Caco-2 (cell line): ENCODE results near the gene ADCK2. TPM values are rescaled to one million over a fixed set of nuclear protein-coding genes. Genes with fewer than 3 reads are reported as not detected.

ENCODE experiments used
- BruUV-seq: library from RNA; stranded (reverse); fragments of 400-500 nt; replicated peaks from 2 replicates; lab custom pipeline; 2021; lab: Mats Ljungman, UMichigan
- CTCF ChIA-PET: fragments of 300-600 bp; sonication (Branson Sonifier 250); formaldehyde crosslinking; loops from one replicate; lab custom pipeline; 2022; ENCODE audit warnings: antibody characterized with exemption; lab: Charles Lee
- POLR2A ChIA-PET: fragments of 300-600 bp; sonication (Branson Sonifier 250); formaldehyde crosslinking; loops from one replicate; lab custom pipeline; 2022; ENCODE audit warnings: antibody characterized with exemption; lab: Charles Lee
- DNase-seq, 2 experiments: peaks; one replicate each; pipeline versions ENCODE4 v3.0.0 to v3.0.0-alpha.2; 2020 to 2022
- H3K27me3 ChIP-seq: replicated peaks from 2 replicates; pipeline ENCODE4 v1.6.0; 2011; ENCODE audit warnings: low read length; ENCODE audit not compliant: control insufficient read depth, insufficient read depth
- H3K36me3 ChIP-seq: 2 replicates; pipeline ENCODE4 v1.5.1; 2011; ENCODE audit warnings: low read length; ENCODE audit not compliant: control insufficient read depth, insufficient read depth
- H3K4me1 ChIP-seq: fragments of 250-450 bp; sonication (Bioruptor Pico); 2 replicates; pipeline ENCODE4 v1.5.1; 2020; ENCODE audit warnings: mild to moderate bottlenecking
- H3K4me3 ChIP-seq: 2 replicates; pipeline ENCODE4 v1.5.1; 2011; ENCODE audit warnings: low read depth, mild to moderate bottlenecking, control low read depth, low read length
- H3K9me3 ChIP-seq: fragments of 250-450 bp; sonication (Bioruptor Pico); 2 replicates; pipeline ENCODE4 v1.5.1; 2020; ENCODE audit warnings: mild to moderate bottlenecking, moderate library complexity
- H3K27ac Mint-ChIP-seq: one replicate; pipeline ENCODE4 v1.8.0; 2022; ENCODE audit warnings: mixed read lengths; ENCODE audit not compliant: unreplicated experiment
- H3K27me3 Mint-ChIP-seq: one replicate; pipeline ENCODE4 v1.8.0; 2022; ENCODE audit warnings: mixed read lengths; ENCODE audit not compliant: insufficient read depth, unreplicated experiment
- H3K36me3 Mint-ChIP-seq: one replicate; pipeline ENCODE4 v1.8.0; 2022; ENCODE audit warnings: mild to moderate bottlenecking, mixed read lengths; ENCODE audit not compliant: insufficient read depth, unreplicated experiment
- H3K4me1 Mint-ChIP-seq: one replicate; pipeline ENCODE4 v1.8.0; 2022; ENCODE audit warnings: low read depth, mixed read lengths; ENCODE audit not compliant: unreplicated experiment
- H3K4me3 Mint-ChIP-seq: one replicate; pipeline ENCODE4 v1.8.0; 2022; ENCODE audit warnings: mild to moderate bottlenecking, moderate library complexity, mixed read lengths; ENCODE audit not compliant: unreplicated experiment
- H3K9me3 Mint-ChIP-seq: one replicate; pipeline ENCODE4 v1.8.0; 2022; ENCODE audit warnings: mixed read lengths; ENCODE audit not compliant: unreplicated experiment
- CTCF ChIP-seq, 2 experiments: fragments of 200-600 bp in 1 of 2; IDR thresholded peaks; 1 replicate in 1 of 2; 2 replicates in 1 of 2; pipeline versions ENCODE4 v1.5.1 to v1.8.0; 2011 to 2022; ENCODE audit warnings: antibody characterized with exemption in 1 of 2, control low read depth in 1 of 2, inconsistent platforms in 1 of 2, low read depth in 1 of 2, low read length in 1 of 2, mild to moderate bottlenecking in 1 of 2, moderate library complexity in 1 of 2; ENCODE audit not compliant: insufficient read depth in 1 of 2, severe bottlenecking in 1 of 2, unreplicated experiment in 1 of 2
- intact Hi-C: fragments of 100-400 bp; cut with micrococcal nuclease; formaldehyde crosslinking; loops from one replicate; pipeline ENCODE4 v1.10.0; 2022; ENCODE audit not compliant: unreplicated experiment
- total RNA-seq: library from RNA; stranded (reverse); gene quantifications from 2 replicates; pipeline ENCODE4 v1.2.3, GENCODE V29; 2022

The ADCK2 gene
- total RNA-seq, 1 experiment from 2014 or later = 17.7 TPM

DNA sequence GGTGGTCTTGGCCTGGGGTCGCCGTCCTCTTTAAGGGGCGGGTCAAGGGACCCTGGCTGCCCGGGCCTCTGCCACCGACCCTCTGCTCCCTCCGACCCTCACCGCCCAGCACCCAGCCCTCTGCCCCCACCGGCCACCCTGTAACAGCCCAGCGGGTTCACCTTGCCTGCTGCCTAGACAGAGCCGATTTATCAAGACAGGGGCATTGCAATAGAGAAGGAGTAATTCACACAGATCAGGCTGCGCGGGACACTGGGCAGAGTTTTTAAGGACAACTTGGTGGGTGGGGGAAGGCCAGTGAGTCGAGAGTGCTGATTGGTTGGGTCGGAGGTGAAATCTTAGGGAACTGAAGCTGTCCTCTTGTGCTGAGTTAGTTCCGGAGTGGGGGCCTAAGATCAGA is 779 bp upstream of the ADCK2 start:
- no peaks in the 10 kb centered on the region for H3K9me3 Mint-ChIP-seq
- CTCF ChIA-PET = no interaction called here
- Histone ChIP-seq H3K9me3 (no peaks in the 10 kb centered on the region), H3K36me3 (no peaks in the 10 kb centered on the region), H3K4me1 (0 out of 2 replicates have a peak, but pooled peaks cover 3% of the 10 kb centered on the region), H3K4me3 (no peak overlapping the region), H3K27me3 (no peaks in the 10 kb centered on the region)
- H3K36me3 Mint-ChIP-seq = peaks cover 6% of the 10 kb centered on the region
- BruUV-seq = no TSS peak
- no peaks in the 10 kb centered on the region for H3K27me3 Mint-ChIP-seq
- intact Hi-C loops = loop anchor here (2.0 kb wide), 1 partner anchor 25 kb away; the partner anchor contains the start of gene NDUFB2
- peak overlapping the region; percentile 81 for H3K4me3 Mint-ChIP-seq
- TF ChIP-seq CTCF (IDR thresholded peaks at IDR 0.05; ENCODE audit: insufficient read depth in 1 of 2, low read depth in 1 of 2, low read length in 1 of 2, severe bottlenecking in 1 of 2, unreplicated experiment in 1 of 2) = no peak
- H3K4me1 Mint-ChIP-seq = peaks cover 6% of the 10 kb centered on the region
- no peak overlapping the region for H3K27ac Mint-ChIP-seq
- POLR2A ChIA-PET = no interaction called here
- DNase-seq = no peak

GRCh38 chr7:140673063-140673773 is 473 bp downstream of the ADCK2 start:
- H3K36me3 Mint-ChIP-seq = peaks cover 15% of the 10 kb centered on the region
- DNase-seq = peak; percentile 68 to 72
- peaks cover 6% of the 10 kb centered on the region for H3K4me1 Mint-ChIP-seq
- H3K27me3 Mint-ChIP-seq = no peaks in the 10 kb centered on the region
- peak overlapping the region; percentile 31 for H3K27ac Mint-ChIP-seq
- no peak for TF ChIP-seq CTCF (IDR thresholded peaks at IDR 0.05; ENCODE audit: insufficient read depth in 1 of 2, low read depth in 1 of 2, low read length in 1 of 2, severe bottlenecking in 1 of 2, unreplicated experiment in 1 of 2)
- Histone ChIP-seq H3K4me1 (0 out of 2 replicates have a peak, but pooled peaks cover 3% of the 10 kb centered on the region), H3K9me3 (no peaks in the 10 kb centered on the region), H3K4me3 (peak overlapping the region; percentile 86), H3K27me3 (no peaks in the 10 kb centered on the region), H3K36me3 (no peaks in the 10 kb centered on the region)
- BruUV-seq = no TSS peak
- no peaks in the 10 kb centered on the region for H3K9me3 Mint-ChIP-seq
- POLR2A ChIA-PET = no interaction called here
- intact Hi-C loops = loop anchor here (2.0 kb wide), 1 partner anchor 24 kb away; the partner anchor contains the start of gene NDUFB2
- CTCF ChIA-PET = interaction anchor here (0.6 to 0.7 kb wide), 3 partner anchors 17 to 410 kb away, joined by 3 to 5 read pairs (median 4); partner anchors contain the start of gene NDUFB2
- peak overlapping the region; percentile 81 for H3K4me3 Mint-ChIP-seq

GRCh38 chr7:140673774-140674155 is 1.0 kb downstream of the ADCK2 start:
- CTCF ChIA-PET = interaction anchor here (0.6 to 0.7 kb wide), 2 partner anchors 156 to 409 kb away, joined by 5 to 6 read pairs; no protein-coding TSS in a partner anchor
- Histone ChIP-seq H3K9me3 (no peaks in the 10 kb centered on the region), H3K27me3 (no peaks in the 10 kb centered on the region), H3K4me3 (peak overlapping the region; percentile 86), H3K36me3 (no peaks in the 10 kb centered on the region), H3K4me1 (0 out of 2 replicates have a peak, but pooled peaks cover 3% of the 10 kb centered on the region)
- Mint-ChIP-seq H3K4me1 (peaks cover 6% of the 10 kb centered on the region), H3K27ac (peak overlapping the region; percentile 31), H3K36me3 (peaks cover 15% of the 10 kb centered on the region), H3K27me3 (no peaks in the 10 kb centered on the region), H3K9me3 (no peaks in the 10 kb centered on the region), H3K4me3 (peak overlapping the region; percentile 81)
- no peak for DNase-seq
- intact Hi-C loops = loop anchor here (2.0 kb wide), 1 partner anchor 23 kb away; the partner anchor contains the start of gene NDUFB2
- TF ChIP-seq CTCF (IDR thresholded peaks at IDR 0.05; ENCODE audit: insufficient read depth in 1 of 2, low read depth in 1 of 2, low read length in 1 of 2, severe bottlenecking in 1 of 2, unreplicated experiment in 1 of 2) = no peak
- POLR2A ChIA-PET = no interaction called here
- BruUV-seq = no TSS peak
